COR-L47 (cell line): ENCODE measurements around the gene TVP23C.

Source experiments
- DNase-seq: peaks from one replicate; lab custom pipeline; 2025; lab: John Stamatoyannopoulos, UW

Gene TVP23C

DNA sequence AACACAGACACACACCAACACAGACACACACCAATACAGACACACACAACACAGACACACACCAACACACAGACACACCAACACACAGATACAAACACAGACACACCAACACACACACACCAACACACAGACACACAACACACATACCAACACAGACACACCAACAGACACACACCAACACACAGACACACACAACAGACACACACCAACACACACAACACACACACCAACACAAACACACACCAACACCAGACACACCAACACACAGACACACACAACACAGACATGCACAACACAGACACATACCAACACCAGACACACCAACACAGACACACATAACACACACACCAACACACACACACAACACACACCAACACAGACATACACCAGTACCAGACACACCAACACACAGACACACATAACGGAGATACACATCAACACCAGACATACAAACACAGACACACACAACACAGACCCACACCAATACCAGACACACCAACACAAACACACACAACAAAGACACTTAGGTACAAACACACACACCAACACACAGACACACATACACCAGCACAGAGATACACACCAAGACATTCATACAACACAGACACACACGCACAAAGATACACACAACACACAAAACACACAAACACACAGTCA, 98.1 kb downstream of the TVP23C start:
- no peak for DNase-seq

- DNase-seq, result no peak
Measured at GRCh38 chr17:15464231-15464985, 98.9 kb downstream of the TVP23C start.

- DNase-seq, result no peak
Measured at GRCh38 chr17:15462976-15463772, 100.1 kb downstream of the TVP23C start.

- no peak for DNase-seq
Measured at GRCh38 chr17:15457723-15458094, 105.6 kb downstream of the TVP23C start.

DNA sequence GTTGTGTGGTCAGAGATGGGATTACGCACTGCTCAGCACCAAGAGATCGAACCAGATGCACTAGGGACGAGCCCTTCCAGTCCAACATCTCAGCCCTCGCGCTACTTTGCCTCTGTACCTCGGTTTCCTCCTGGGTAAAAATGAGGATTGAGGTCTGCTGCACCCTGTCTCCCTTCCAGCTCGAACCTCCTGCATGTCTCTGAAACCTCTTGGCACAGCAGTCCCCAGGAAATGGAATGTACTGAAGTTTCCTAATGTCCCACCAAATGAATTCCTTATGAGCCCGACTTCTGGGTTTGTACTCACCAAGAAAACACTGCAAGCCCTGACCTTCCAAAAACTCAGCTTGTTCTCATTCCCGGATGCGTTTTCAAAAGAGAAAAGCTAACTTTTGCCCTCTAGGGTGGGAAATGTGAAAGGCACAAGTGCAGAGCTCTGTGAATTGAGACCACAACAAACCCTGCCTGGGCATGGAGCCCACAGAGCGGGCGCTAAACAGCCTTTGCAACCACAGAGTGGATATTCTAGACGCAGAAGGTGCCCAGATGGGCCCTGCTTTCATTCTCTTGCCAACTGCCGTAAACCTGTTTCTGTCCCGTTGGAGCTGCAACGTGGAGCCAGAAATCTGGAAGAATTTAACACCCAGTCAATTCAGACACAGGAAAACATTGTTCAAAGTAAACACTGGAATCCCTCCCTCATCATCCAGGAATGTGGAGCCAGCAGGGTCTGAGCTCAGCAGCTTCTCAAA, 106.1 kb downstream of the TVP23C start:
- DNase-seq, result no peak

GRCh38 chr17:15456496-15456895, 106.8 kb downstream of the TVP23C start:
- no peak for DNase-seq

DNA sequence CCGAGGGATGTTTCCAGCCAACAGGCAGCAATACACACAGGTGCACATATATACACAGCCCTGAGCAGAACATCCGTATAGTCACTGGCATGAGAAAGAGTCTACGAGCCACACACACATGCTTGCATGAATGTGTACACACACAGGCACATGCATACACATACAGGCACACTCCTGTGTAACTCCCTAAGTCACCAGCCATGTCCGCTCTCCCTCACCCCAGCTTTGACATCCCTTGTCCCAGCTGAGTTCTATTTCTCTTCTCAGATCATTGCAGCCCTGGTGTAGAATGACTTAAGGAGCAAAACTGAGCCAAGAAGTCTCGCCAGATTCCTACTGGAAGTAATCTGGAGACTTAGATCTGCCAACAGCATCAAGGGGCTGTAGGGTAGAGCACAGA, 108.9 kb downstream of the TVP23C start:
- no peak for DNase-seq

DNA sequence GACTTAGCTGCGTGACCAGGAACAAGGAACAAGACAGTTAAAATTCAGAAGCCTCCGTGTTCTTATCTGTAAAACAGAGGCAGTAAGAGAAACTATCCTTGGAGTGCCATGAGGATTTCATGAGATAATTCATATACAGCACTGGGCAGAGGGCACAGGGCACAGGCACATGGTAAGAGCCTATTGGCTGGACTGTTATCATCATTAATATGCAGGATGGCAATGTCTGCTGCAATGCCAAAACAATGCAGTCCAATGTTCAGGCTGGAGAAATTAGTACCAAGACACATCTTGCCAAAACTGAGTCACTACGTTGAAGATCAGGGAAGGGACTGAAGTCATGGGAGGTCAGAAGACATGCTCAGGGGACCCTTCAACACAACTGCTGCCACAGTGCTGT, 109.5 kb downstream of the TVP23C start:
- DNase-seq, result no peak

DNA sequence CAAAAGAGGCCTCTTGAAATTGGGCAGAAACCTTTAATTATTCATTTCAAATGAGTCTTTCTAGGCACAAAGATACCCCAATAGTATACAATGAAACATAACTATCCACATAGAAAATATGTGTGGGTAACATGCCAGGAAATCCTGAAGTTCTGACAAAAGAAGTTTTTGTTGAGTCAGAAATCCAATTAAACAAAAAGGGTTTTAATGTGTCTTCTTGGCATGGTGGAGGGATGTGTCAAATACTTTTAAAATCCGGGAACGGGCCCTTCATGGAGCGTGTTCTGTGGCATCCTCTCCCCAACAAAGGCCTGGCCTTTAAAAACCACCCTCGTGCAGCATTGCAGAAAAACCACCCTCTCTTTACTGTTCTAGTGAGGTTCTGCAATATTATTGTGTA, 110.0 kb downstream of the TVP23C start:
- DNase-seq, result no peak

DNA sequence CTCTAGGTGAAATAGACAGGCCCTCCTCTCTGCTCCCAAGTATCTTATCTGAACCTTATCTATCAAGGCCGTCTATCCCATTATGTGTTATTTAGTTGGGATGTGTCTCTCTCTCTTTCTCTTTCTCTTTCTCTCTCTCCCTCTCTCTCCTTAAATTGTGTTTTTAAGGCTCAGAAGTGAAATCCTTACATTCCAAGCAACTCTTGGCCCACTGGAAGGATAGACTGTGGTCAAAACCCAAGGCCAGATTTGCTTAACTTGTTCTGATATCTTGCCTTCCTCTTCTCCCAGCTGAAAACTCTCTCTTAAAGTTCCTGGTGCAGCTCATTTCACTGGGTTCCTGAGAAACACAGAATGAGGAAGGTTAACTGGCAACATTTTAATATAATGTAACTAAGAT, 110.5 kb downstream of the TVP23C start:
- no peak for DNase-seq
